ENCODE data around the gene PDIA2.

DNA sequence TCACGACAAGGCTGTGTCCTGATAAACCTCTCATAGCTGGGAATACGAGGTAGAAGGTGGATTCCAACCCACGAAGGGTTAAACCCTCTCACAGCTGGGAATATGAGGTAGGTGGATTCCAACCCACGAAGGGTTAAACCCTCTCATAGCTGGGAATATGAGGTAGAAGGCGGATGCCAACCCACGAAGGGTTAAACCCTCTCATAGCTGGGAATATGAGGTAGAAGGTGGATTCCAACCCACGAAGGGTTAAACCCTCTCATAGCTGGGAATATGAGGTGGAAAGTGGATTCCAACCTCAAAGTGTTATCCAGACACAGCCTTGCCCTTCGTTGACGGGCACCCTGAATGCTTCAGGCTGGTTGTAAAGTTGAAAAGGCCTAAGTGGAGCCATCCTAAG is 38.6 kb downstream of the PDIA2 start:
- no peak for TF ChIP-seq CTCF (IDR thresholded peaks at IDR 0.05; ENCODE audit: low read depth, low read length, missing input control)
- no peak for TF ChIP-seq TAF1 (conservative IDR thresholded peaks at IDR 0.05)
- no peak for TF ChIP-seq RXRA (IDR thresholded peaks at IDR 0.05)
- TF ChIP-seq, protein P1, sequence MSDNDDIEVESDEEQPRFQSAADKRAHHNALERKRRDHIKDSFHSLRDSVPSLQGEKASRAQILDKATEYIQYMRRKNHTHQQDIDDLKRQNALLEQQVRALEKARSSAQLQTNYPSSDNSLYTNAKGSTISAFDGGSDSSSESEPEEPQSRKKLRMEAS (IDR thresholded peaks at IDR 0.05), result no peak
- TF ChIP-seq RAD21 (IDR thresholded peaks at IDR 0.05), result no peak
- no peak for TF ChIP-seq GABPA (IDR thresholded peaks at IDR 0.05 in 1 of 2, conservative IDR thresholded peaks at IDR 0.05 in 1 of 2)
- TF ChIP-seq, protein P2, sequence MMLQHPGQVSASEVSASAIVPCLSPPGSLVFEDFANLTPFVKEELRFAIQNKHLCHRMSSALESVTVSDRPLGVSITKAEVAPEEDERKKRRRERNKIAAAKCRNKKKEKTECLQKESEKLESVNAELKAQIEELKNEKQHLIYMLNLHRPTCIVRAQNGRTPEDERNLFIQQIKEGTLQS (IDR thresholded peaks at IDR 0.05), result no peak
- TF ChIP-seq REST (IDR thresholded peaks at IDR 0.05), result no peak
- no peak for TF ChIP-seq YY1 (IDR thresholded peaks at IDR 0.05)
- no peak for TF ChIP-seq FOXA2 (IDR thresholded peaks at IDR 0.05)
- no peak for TF ChIP-seq SP1 (IDR thresholded peaks at IDR 0.05)
